Endodermal cell (in vitro differentiated cells): Measurements from ENCODE around the gene ITIH5. TPM values are rescaled to one million over a fixed set of nuclear protein-coding genes. Genes with fewer than 3 reads are reported as not detected.

Experiments
- DNase-seq: peaks from one replicate; pipeline ENCODE4 v3.0.0-alpha.2; 2017
- H3K27ac ChIP-seq: 2 replicates; pipeline ENCODE4 v1.5.1; 2013; ENCODE audit warnings: mild to moderate bottlenecking, low read depth, low read length, moderate library complexity
- H3K27me3 ChIP-seq: 2 replicates; pipeline ENCODE4 v1.6.1; 2013; ENCODE audit warnings: mild to moderate bottlenecking, low read length, moderate library complexity; ENCODE audit not compliant: insufficient read depth, control insufficient read depth, poor library complexity, severe bottlenecking
- H3K36me3 ChIP-seq: 2 replicates; pipeline ENCODE4 v1.7.0; 2013; ENCODE audit warnings: mild to moderate bottlenecking, low read length, moderate library complexity; ENCODE audit not compliant: control insufficient read depth, insufficient read depth
- H3K4me1 ChIP-seq: one replicate; pipeline ENCODE4 v1.7.0; 2013; ENCODE audit warnings: low read length; ENCODE audit not compliant: control insufficient read depth, insufficient read depth
- H3K4me3 ChIP-seq: 2 replicates; pipeline ENCODE4 v1.5.1; 2013; ENCODE audit warnings: mild to moderate bottlenecking, low read length, moderate library complexity
- H3K9ac ChIP-seq: 2 replicates; pipeline ENCODE4 v1.6.1; 2013; ENCODE audit warnings: mild to moderate bottlenecking, low read length, moderate library complexity; ENCODE audit not compliant: poor library complexity, severe bottlenecking; ENCODE audit errors: extremely low read depth
- H3K9me3 ChIP-seq: 2 replicates; pipeline ENCODE4 v1.6.1; 2013; ENCODE audit warnings: mild to moderate bottlenecking, low read length, moderate library complexity; ENCODE audit not compliant: control insufficient read depth
- H3K27ac Mint-ChIP-seq: 2 replicates; pipeline ENCODE4 v1.8.0; 2020; ENCODE audit warnings: mixed read lengths
- H3K27me3 Mint-ChIP-seq: 2 replicates; pipeline ENCODE4 v1.8.0; 2021; ENCODE audit warnings: mild to moderate bottlenecking, mixed read lengths; ENCODE audit not compliant: insufficient read depth
- H3K36me3 Mint-ChIP-seq: 2 replicates; pipeline ENCODE4 v1.8.0; 2020; ENCODE audit warnings: low read depth, mixed read lengths
- H3K4me1 Mint-ChIP-seq: 2 replicates; pipeline ENCODE4 v1.8.0; 2020; ENCODE audit warnings: mixed read lengths
- H3K4me3 Mint-ChIP-seq: 2 replicates; pipeline ENCODE4 v1.8.0; 2020; ENCODE audit warnings: mild to moderate bottlenecking, moderate library complexity, mixed read lengths
- H3K9me3 Mint-ChIP-seq: 2 replicates; pipeline ENCODE4 v1.8.0; 2020; ENCODE audit warnings: mild to moderate bottlenecking, mixed read lengths
- CTCF ChIP-seq: fragments of 200-600 bp; sonication (generic); conservative IDR thresholded peaks from 2 replicates; pipeline ENCODE4 v1.5.0; 2021; ENCODE audit warnings: antibody characterized with exemption, mild to moderate bottlenecking
- WGBS, 2 experiments: methylation state at CpG; one replicate each; pipeline versions ENCODE4 v1.1.5 to v1.1.7; 2013; ENCODE audit warnings: missing lambda C conversion rate in 2 of 2, mixed read lengths in 1 of 2; ENCODE audit not compliant: insufficient coverage in 1 of 2, insufficient read length in 1 of 2; 5-methylcytosine and 5-hydroxymethylcytosine counted together
- total RNA-seq, 2 donors: library from RNA; stranded (reverse); fragmentation: NEBNext Ultra II Directional in 1 of 2; extraction: Animal tissue kit (Norgen Biotek cat#: 25700) in 1 of 2; gene quantifications; 2 replicates in 1 of 2; 3 replicates in 1 of 2; pipeline ENCODE4 v1.2.1, GENCODE V29; 2021

The ITIH5 gene
- total RNA-seq, 2 donors from 2014 or later, result 2.9 to 5.3 TPM

DNA sequence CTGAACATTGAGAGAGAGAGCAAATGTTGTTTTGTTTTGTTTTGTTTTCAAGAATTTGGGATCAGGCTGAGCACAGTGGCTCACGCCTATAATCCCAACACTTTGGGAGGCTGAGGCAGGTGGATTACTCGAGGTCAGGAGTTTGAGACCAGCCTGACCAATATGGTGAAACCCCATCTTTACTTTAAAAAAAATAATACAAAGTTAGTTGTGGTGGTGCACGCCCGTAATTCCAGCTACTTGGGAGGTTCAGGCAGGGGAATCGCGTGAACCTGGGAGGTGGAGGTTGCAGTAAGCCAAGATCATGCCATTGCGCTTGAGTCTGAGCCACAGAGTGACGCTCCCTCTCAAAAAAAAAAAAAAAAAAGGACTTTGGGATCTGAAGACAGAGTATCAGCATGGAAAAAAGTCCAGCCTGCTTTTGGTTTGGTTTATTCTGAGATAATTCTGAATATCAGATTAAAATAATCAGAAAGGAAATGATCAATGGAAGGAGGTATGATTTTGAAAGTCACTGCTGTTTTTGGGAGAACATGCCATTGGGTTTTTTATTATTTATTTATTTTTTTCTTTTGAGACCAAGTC lies 34.5 kb upstream of the ITIH5 start:
- H3K4me3 ChIP-seq, result no peak overlapping the region
- TF ChIP-seq CTCF, result no peak
- 85 to 89% methylated on average over 6 to 8 of the region's 8 CpGs for WGBS, 2 experiments
- Mint-ChIP-seq H3K9me3 (no peaks in the 10 kb centered on the region), H3K27me3 (no peaks in the 10 kb centered on the region), H3K4me3 (no peak overlapping the region), H3K27ac (no peak overlapping the region), H3K4me1 (no peaks in the 10 kb centered on the region), H3K36me3 (no peaks in the 10 kb centered on the region)
- no peak for DNase-seq
- H3K9ac ChIP-seq, result no peak overlapping the region
- H3K27me3 ChIP-seq, result no peaks in the 10 kb centered on the region
- H3K36me3 ChIP-seq, result no peaks in the 10 kb centered on the region
- H3K4me1 ChIP-seq, result no peaks in the 10 kb centered on the region
- no peak overlapping the region for H3K27ac ChIP-seq
- no peaks in the 10 kb centered on the region for H3K9me3 ChIP-seq

- no peak overlapping the region for H3K4me3 Mint-ChIP-seq
- no peaks in the 10 kb centered on the region for H3K36me3 Mint-ChIP-seq
- WGBS, 2 experiments, result 80 to 95% methylated on average over 1 to 2 of the region's 2 CpGs
- no peaks in the 10 kb centered on the region for H3K27me3 ChIP-seq
- H3K9me3 Mint-ChIP-seq, result no peaks in the 10 kb centered on the region
- no peaks in the 10 kb centered on the region for H3K4me1 ChIP-seq
- no peak for DNase-seq
- no peaks in the 10 kb centered on the region for H3K9me3 ChIP-seq
- H3K27ac ChIP-seq, result no peak overlapping the region
- no peak overlapping the region for H3K4me3 ChIP-seq
- H3K9ac ChIP-seq, result no peak overlapping the region
- H3K4me1 Mint-ChIP-seq, result no peaks in the 10 kb centered on the region
- H3K27me3 Mint-ChIP-seq, result no peaks in the 10 kb centered on the region
- no peak overlapping the region for H3K27ac Mint-ChIP-seq
- no peaks in the 10 kb centered on the region for H3K36me3 ChIP-seq
- no peak for TF ChIP-seq CTCF
Observed at GRCh38 chr10:7700577-7701125, 33.9 kb upstream of the ITIH5 start.

DNA sequence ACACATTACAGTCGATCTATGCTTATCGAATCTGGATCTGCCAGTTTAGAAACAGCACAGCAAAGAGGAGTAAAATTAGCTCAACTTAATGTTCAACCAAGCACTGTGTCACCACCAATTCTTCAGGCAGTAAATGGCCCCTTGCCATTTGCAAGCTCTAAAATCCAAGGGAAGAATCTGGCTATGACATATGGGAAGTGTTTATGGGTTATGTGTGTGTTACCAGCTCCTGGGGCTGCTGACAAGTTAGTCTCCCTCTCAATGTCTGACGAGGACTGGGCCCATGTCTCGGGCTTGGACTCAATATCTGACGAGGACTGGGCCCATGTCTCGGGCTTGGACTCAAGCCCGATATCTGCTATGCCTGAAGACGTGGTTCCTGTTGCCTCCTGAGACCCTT lies 30.7 kb upstream of the ITIH5 start:
- no peak for TF ChIP-seq CTCF
- Mint-ChIP-seq H3K9me3 (peaks cover 13% of the 10 kb centered on the region), H3K27me3 (peaks cover 2% of the 10 kb centered on the region), H3K4me3 (no peak overlapping the region), H3K27ac (no peak overlapping the region), H3K4me1 (no peaks in the 10 kb centered on the region), H3K36me3 (no peaks in the 10 kb centered on the region)
- Histone ChIP-seq H3K4me3 (no peak overlapping the region), H3K4me1 (no peaks in the 10 kb centered on the region), H3K36me3 (no peaks in the 10 kb centered on the region), H3K9ac (no peak overlapping the region), H3K27ac (no peak overlapping the region), H3K27me3 (no peaks in the 10 kb centered on the region), H3K9me3 (peaks cover 2% of the 10 kb centered on the region)
- no peak for DNase-seq
- WGBS, 2 experiments, result 88 to 95% methylated on average over 7 to 8 of the region's 8 CpGs
